DMS 273 (cell line): ENCODE measurements around the gene TAGAP.
"Not testable (repeated sequence)": the region's sequence is repeated elsewhere in the genome, so short reads cannot be mapped to it uniquely, and the experiment has no call there.

ENCODE experiments used
- DNase-seq: peaks from one replicate; lab custom pipeline; 2025; ENCODE audit not compliant: unreplicated experiment; lab: John Stamatoyannopoulos, UW

The TAGAP gene

DNA sequence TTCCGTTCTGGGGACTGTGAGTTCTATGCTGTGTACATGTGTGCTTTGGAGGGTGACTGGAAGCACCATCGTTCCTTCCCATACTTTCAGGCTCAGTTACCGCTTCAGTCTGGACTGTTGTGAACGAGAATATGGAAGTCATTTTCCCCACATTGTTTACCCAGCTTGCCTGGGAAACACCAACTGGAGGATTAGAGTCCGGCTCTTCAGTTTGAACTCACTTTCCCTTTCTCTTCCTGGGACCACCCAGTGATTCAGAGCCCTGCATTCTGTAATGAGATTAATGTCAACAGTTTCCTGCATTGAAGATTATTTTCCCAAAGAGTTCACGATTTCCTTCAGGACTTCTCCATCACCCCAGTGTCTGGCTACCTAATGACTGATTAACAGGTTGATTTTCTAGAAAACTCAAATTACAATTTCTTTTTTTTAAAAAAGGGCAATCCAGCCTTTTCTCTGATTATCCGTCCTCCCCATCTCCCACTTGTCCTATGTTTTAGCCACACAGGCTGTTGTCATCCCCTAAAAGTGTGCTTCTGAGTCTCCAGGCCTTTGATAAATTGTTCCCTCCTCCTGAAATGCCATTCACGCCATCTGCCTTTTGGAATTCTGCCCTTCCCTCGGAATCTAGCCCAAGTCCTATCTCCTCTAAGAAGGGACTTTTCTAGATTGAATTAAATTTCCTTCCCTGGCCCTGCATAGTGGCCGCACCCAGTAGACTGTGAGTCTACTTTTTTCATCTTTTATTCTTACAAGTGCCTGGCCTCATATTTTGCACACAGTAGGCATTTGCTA lies 3.3 kb upstream of the TAGAP start:
- DNase-seq, result peak; percentile 19

DNA sequence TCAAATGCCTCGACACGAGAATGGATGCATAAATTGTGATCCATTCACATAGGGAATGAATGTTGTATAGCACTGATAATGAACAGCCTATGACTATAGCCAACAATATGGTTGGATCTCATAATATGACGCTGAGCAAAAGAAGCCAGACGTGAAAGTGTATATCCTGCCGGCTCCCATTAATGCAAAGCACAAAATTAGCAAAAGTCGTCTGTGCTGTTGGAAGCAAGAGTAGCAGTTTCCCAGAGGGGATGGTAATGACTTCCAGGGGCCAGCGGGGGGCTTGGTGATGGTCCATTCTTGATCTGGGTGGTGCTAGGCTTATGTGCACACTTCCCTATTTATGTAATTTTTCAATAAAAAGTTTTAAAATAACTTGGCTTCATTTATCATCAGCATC lies 1.0 kb upstream of the TAGAP start:
- DNase-seq, result peak; percentile 17

DNA sequence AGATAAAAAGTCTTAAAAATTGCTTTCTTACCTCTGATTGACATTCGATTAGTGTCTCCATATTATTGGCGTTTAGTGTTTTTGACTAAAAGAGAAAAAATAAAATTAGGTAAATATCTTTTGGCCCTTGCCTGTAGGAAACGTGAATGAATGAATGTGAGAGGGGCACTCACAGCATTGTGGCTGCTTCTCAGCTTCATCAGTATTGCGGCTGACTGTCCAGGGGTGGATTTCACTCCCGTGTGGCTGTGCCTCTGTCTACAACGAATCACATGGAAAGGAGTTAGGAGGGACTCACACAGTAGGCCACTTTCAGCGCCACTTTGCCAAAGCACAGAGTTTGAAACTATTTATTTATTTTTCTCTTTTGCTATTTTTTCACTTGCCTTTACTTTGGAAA lies 844 bp downstream of the TAGAP start:
- DNase-seq, result no peak

DNA sequence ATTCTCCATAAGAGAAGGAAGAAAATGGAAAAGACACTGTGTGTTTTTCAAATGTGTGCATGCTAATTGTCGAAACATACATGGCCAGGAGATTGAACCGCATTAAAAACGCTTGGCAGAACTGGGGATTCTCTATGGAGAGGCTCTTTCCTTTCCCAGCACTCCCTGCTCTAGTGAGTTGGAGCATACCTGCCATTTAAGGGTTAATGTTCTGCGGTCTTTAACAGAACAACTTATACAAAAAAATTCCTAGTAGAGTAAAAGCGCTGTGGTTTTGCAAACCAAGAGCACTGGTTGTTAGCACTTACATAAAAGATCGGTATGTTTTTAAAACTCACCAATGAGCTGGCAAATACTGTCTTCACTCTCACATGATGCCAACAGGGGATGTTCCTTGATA lies 1.5 kb downstream of the TAGAP start:
- DNase-seq, result no peak

DNA sequence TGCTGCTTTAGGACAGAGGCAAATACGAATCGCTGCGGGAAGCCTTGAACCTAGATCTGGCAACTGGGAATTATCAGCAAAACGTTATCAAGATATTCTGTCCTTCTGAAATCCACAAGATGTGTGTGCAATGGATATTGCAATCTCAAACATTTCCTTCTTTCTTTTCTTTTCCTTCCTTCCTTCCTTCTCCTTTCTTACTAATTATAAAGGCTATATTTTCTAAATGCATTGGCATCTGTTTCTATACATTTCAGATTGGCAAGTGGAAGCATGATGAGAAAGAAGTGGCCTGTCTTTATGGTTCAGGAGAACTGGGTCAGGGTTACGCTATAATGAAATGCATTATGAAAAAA lies 2.0 kb downstream of the TAGAP start:
- DNase-seq, result no peak

DNA sequence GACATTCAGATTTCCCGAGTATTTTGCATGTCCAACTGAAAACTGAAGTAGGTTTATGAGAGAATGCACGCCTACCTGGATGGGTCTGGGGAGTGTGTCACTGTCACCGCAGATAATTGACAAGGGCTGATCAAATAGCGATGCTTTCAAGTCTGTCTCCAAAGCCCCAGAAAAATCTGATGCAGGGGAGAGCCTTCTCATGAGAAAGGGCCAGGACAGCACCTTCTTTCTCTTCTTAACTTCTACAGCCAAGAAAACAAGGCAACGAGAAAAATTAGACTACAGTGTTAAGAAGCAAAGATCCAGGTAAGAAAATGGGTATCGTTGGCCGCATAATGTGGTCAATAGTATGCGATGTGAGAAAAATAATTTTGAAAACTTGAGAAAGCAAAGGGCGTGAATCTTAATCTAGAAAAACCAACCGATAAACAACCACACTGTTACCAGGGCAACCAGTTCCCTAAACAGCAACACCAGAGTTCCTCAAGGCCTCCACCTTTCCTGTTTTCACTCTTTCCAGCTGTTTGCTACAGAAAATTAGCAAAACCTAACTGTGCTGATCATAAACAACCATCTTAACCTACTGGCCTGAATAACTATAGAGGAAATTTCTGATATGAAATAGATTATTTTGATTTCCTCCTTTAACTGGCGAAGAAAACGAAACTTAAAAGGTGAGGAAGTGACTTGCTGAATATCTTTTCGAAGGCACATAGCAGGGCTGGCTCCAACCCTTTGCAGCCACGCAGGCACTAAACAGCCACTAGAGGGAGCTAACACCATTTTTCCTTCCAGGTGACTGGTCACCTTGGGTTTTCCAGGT lies 2.6 kb downstream of the TAGAP start:
- DNase-seq, result peak; percentile 89

DNA sequence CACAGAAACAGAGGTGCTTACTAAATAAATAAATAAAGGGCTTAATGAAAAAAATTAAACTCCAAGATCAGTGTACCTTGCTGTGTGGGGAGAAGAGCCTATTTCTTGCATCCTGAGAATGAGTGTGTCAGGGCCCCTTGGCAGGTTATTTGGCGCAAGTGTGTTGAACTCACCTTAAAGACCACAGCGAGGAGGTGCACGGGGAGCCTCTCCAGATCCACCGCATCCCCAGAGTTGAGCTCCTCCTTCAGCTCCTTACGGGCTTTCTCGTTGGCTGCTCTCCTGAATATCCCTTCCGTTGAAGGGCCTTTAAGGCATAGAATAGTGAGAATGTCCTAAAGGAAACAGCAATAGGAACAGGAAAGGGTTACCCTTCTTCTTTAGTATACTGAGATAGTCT lies 3.6 kb downstream of the TAGAP start:
- no peak for DNase-seq

DNA sequence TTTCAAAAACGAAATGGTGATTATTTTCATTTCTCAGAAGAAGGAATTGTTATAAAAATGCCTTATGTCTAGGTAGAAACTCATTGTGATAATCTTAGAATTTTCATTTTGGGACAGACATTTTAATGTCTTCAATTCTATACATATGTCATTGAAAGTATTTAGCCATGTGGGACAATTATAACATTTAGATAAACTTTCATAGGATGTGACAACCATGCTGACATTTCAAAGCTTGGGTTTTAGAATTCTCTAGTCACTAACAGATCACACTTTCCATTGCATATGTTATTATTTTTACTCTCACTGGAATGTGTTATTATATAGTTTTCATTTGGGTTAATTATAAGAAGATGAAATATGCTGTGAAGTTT lies 4.9 kb downstream of the TAGAP start:
- no peak for DNase-seq

DNA sequence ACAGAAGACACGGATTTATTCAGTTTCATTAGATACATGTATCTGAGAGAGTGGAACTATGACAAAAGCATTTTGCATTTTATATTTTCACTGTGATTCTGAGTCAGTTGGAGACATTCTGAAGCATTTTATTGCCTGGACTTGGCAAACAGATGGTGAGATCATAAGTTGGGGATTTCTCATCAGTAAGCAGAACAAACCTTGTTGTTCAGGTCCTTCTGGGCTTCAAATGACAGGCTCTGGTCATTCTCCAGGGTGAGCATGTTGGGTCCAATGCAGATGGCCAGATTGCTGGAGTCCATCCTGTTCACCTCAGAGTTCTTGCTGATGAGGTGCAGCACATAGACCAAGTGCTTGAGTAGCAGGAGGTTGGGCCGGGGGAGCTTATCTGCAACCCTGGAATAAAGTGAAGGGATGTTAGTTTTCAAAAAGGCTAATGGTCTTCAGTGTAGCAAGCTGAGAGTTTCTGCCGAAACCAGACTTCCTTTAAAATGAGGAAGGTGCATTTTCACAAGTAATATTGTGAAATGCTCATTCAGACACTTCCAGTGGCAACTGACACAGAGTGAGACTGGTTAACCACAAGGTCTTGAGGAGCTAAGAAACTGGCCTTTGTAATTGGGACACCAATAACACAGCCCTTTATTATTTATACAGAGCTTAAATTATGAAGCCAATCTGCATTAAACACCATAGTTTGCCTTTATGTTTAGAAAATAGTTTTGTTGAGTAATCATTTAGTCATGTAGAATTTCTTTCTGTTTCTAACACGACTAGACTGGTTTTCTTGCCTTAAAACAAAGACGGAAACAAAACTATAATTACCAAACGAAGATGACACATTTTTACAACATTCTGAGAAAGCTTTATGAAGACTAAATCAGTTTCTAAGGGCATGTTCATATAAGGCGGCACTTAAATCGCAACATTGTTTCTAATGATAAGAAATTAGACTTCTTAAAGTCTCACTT lies 5.6 kb downstream of the TAGAP start:
- DNase-seq, result peak; percentile 47

DNA sequence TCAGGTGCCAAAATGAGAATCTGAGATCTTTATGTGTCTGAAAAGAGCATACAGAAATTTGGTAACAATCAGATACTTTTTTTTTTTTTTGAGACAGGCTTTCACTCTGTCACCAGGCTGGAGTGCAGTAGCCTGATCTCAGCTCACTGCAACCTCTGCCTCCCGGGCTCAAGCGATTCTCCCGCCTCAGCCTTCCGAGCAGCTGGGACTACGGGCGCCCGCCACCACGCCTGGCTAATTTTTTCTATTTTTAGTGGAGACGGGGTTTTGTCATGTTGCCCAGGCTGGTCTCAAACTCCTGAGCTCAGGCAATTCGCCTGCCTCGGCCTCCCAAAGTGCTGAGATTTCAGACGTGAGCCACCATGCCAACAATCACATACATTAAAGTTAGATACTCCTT lies 6.5 kb downstream of the TAGAP start:
- DNase-seq, result peak; percentile 52

DNA sequence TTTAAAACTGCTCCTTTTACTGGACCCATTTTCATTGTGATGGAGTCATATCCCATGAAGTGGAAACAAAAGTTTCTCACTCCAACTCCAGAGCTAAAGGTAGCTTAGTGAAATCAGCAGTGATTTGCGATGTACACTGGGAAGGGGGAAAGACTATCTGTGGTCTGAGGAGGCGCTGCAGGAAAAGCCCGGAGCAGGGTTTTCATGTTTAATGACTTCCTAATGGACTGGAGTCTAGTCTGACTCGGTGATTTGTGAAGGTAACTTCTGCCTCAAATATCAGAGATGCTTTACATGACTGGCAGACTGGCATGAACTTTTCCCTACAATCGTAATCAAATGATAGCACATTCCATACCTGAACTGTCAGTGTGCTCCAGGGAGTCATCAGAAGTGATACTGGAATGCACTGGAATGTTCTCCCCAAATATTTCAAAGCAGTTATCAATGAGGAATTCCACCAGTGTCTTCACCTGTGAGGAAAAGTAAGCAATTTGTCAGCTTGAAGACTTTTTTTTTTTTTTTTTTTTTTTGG lies 7.0 kb downstream of the TAGAP start:
- peak; percentile 27 for DNase-seq

DNA sequence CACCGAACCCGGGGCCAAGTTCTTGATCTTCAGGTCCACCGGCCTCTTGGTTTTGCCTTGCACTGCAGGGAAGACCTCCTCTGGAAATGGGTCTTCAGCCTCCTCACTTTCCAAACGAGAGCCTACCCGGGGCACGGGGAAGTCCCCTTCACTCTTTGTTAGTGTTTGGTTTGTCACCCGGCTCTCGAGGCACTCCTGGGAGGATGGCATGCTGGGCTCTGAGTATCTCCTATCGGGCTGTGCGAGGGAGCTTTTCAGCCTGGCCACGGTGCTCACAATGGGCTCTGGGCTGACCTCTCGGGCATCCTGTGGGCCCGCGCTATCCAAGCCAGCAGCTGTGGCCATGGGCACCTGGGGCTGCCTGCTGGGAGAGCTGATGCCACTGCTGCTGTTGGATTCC lies 8.1 kb downstream of the TAGAP start:
- no peak for DNase-seq

DNA sequence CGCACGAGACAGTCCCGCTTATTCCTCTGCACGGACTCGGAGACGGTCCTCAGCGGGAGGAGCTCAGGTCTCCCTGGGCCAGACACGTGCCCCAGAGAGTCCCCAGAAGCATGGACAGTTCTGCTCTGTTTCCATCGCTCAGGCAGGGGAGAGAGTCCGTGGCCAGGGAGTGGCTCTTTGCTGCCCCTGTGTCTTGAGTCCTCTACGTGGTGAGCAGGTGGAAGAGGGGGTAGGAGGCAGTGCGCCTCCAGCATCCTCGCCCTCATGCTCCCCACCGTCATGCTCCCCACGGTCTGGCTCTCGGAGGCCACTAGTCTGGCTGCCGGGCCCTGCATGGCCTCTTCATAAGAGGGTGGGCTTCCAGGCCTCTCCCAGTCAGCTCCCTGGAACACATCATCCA lies 8.9 kb downstream of the TAGAP start:
- no peak for DNase-seq

DNA sequence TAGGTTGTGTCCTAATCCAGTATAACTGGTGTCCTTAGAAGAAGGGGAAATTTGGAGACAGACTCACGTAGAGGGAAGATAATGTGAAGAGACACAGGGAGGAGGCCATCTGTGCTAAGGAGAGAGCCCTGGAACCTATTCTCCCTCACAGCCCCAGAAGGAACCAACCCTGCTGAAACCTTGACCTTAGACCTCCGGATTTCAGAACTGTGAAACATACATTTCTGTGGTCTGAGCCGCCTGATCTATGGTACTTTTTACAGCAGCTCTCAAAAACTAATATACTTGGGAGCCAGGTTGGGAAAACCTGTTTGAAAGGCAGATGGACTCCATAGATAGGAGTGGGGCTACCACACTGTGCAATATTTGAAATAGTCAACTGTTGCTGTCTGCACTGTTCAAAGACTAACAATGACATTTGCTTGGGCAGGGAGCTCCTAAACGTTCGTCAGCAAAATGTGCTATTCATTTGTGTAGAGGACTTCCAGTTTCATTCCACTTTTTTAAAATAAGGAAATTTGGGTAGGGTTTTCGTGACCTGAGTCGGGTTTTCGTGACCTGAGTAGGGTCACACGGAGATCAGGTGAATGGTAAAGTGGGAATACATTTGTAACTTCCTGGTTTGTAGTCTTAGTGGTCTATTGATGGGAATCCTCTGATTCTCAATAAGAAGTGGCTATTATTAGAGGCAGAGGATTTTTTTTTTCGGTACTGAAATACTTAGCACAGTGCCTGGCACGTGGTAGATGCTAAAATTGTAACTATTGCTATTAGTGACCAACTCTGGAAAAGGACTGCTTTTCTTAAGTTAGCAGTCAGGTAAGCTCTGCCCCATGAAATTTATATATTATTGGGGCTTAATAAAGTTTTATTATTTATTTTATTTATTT lies 11.4 kb downstream of the TAGAP start:
- no peak for DNase-seq

DNA sequence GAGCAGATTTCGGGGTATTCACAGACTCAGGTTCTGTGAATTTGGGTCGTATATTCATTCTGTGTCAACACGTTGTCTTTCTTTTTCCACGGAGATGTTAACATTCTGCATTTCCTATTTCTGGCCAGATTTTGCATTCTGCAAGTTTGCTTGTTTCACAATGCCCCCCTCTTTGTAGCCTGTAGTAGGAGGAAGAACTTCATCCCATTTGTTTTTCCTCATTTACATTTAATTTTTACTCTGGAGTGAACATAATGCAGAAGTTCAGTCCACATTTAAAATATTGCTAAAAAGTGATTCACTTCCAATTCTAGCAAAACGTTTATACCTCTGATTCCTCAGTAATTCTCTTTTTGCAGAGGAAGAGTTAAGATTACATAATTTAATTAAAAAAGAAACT lies 12.9 kb downstream of the TAGAP start:
- DNase-seq, result no peak

DNA sequence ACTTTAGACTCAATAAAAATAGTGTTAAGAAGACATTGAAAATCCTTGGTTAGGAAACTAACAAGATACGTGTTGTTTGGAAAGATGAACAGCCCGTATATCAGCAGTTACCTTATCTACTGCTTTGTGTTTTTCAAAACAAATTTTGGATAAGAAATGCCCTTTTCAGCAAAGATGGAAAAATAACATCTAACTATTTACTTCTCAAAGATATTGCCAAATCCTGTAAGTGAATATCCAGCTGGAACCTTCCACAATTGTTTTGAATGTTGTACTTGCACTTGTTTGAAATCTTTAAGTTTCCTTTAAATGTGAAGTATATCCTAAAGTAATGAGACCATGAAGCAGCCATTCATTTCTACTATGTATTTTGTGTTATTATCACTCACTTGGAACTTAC lies 14.6 kb downstream of the TAGAP start:
- no peak for DNase-seq

DNA sequence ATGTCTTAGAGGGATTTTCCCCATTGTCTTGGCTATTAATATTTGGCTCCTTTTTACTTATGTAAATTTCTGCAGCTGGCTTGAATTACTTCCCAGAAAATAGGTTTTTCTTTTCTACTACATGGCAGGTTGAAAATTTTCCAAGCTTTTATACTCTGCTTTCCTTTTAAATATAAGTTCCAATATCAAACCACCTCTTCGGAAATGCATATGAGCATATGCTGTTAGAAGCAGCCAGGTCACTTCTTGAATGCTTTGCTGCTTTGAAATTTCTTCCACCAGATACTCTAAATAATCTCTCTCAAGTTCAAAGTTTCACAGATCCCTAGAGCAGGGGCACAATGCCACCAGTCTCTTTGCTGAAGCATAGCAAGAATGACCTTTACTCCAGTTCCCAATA lies 19.6 kb downstream of the TAGAP start:
- not testable (repeated sequence) for DNase-seq

DNA sequence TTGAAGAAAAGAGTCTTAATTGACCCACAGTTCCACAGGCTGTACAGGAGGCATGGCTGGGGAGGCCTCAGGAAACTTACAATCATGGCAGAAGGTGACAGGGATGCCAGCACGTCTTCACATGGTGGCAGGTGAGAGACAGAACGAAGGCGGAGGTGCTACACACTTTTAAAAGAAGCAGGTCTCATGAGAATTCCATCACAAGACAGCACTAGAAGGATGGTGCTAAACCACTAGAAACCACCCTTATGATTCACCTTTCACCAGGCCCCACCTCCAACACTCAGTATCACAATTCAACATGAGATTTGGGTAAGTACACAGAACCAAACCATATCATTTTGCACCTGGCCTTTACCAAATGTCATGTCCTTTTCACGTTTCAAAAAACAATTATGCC lies 20.9 kb downstream of the TAGAP start:
- no peak for DNase-seq

DNA sequence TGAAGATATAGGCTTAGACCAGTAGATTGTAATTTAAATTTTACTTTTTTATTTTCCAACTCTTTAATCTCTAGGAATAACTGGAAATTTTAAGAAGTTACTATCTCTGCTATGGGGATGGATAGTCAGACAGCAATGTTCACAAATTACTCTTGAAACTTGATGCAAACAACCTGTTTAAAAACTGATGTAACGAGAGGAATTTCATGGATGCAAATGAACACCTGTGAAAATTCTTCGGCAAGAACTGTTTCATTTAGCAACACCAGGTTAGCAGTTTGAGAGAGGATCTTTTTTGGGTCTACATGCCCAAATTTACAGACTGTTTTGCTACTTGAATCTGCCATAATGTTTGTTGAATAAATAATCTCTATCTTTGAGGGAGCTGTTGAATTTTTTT lies 24.8 kb downstream of the TAGAP start:
- DNase-seq, result no peak
